GM10248 (cell line): Measurements from ENCODE around the gene TSPAN6.

Experiments used
- CTCF ChIA-PET: fragments of 300-600 bp; sonication (Branson Sonifier 250); formaldehyde crosslinking; extraction: SDS; loops from one replicate; lab custom pipeline; 2021; ENCODE audit warnings: antibody characterized with exemption; lab: Yijun Ruan, JAX
- POLR2A ChIA-PET: fragments of 350-650 bp; sonication (Branson Sonifier 250); formaldehyde crosslinking; extraction: SDS; loops from one replicate; lab custom pipeline; 2020; ENCODE audit warnings: antibody characterized with exemption; lab: Yijun Ruan, JAX
- DNase-seq: peaks from one replicate; pipeline ENCODE4 v3.0.0; 2012; ENCODE audit errors: extremely low spot score
- CTCF ChIP-seq: IDR thresholded peaks from 2 replicates; pipeline ENCODE4 v1.5.1; 2012; ENCODE audit warnings: mild to moderate bottlenecking, low read depth; ENCODE audit errors: extremely low read depth, missing control alignments, control extremely low read depth

The TSPAN6 gene

GRCh38 chrX:100587861-100588260 is 48.7 kb downstream of the TSPAN6 start:
- no peak for TF ChIP-seq CTCF
- CTCF ChIA-PET = no interaction called here
- POLR2A ChIA-PET = no interaction called here
- no peak for DNase-seq

GRCh38 chrX:100586747-100587146 is 49.9 kb downstream of the TSPAN6 start:
- TF ChIP-seq CTCF = no peak
- ChIA-PET CTCF (no interaction called here), POLR2A (no interaction called here)
- no peak for DNase-seq

GRCh38 chrX:100584611-100585010 is 52.0 kb downstream of the TSPAN6 start, which contains the start of gene TNMD:
TSS of gene TNMD (plus strand) at chrX:100584936. CDS start at chrX:100585019, 83 bp downstream.
- TF ChIP-seq CTCF = no peak
- ChIA-PET POLR2A (no interaction called here), CTCF (no interaction called here)
- no peak for DNase-seq
